ENCODE data around the gene MAP7.
"Not testable (repeated sequence)": the region's sequence is repeated elsewhere in the genome, so short reads cannot be mapped to it uniquely, and the experiment has no call there.

Gene MAP7

DNA sequence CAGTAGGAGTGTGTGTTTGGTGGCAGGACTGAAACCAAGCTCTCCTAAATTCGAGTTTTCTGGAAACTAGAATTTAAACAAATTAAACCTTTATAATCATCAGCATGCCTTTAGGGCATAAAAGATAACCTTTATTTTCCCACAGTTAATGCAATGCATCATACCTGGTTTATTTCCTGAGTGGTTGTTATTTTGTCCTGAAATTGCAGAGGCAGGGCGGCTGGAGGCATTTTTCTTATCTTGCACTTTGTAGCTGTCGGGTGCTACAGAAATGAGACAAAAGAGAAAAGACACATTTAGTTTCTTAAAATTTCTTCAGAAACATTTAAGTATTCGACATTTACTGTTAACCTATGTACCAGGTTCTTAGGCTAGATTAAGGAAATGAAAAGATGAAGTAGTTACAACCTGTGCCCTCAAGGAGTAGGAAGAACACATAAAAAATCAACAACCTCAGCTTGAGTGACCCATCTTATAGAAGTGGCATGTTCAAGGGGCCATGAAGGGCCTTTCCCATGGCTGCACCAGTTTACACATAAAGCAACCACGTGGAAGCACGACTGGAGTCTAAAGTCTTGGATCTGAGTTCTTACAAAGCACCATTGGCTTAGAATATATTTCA lies 128.6 kb downstream of the MAP7 start:
- no peak for DNase-seq (ENCODE audit: low read depth in 2 of 2)

DNA sequence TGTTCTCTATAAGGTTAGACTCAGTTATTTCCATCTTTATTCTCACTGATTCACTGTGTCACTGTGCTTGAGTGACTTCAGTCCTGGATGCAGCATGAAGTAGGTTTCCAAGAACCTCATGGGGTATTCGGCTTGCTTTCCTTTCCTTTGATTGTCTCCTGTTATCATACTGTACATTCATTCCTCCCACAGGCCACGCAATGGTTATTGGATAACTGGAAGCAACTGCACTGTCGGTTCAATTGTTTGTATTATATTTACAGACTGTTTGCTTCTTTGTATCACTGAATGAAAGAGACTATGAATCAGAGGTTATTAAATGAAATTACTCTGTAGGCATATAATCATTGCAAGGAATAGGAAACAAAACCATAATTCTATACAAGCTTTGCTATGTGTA lies 129.4 kb downstream of the MAP7 start:
- no peak for DNase-seq (ENCODE audit: low read depth in 2 of 2)

DNA sequence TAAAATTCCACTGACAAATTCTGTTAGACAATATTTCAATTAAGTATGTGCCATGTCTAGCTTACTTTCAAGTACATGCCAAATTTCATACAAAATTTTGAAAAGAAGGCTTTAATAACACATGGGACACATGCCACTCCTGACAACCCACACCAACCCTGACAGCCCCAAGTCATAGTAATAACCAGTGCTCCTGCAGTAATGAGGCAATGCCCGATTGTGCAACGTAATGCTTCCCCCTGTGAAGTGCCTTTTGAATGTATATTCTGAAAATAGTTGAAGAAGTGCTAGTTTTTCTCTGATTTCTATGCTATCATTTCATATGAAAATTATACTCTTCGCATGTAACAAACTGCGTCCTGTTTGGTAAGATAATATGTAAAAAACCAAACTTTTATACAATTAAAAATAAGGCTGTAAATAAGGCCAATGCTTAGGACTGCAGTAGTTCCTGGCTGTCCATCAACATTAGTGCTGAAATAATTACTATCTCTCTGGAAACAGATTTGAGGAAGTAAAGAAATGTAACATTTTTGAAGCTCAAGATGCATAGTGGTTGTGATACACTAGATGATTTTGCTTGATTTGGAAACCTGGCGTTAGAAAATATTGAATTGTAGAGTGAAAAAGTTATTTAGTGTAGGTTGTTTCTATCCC lies 134.7 kb downstream of the MAP7 start:
- DNase-seq (ENCODE audit: low read depth in 2 of 2) = no peak

DNA sequence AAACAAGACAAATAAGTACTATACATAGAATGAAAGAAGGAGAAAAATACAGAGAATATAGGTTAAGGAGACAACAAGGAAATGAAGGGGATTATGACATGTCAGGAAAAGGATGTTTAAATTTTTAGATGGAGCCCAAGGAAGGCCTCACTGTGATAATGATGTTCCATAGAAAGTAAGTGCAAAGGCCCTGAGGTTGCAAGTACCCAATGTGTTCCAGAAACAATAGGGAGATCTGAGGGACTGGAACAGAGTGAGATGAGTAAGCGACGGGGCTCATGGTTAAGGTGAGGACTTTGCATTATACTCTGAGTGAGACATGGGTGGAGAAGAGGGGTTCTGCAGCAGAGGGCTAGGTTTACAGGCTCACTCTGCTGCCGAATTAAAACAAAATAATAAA lies 137.8 kb downstream of the MAP7 start:
- DNase-seq (ENCODE audit: low read depth in 2 of 2) = no peak

DNA sequence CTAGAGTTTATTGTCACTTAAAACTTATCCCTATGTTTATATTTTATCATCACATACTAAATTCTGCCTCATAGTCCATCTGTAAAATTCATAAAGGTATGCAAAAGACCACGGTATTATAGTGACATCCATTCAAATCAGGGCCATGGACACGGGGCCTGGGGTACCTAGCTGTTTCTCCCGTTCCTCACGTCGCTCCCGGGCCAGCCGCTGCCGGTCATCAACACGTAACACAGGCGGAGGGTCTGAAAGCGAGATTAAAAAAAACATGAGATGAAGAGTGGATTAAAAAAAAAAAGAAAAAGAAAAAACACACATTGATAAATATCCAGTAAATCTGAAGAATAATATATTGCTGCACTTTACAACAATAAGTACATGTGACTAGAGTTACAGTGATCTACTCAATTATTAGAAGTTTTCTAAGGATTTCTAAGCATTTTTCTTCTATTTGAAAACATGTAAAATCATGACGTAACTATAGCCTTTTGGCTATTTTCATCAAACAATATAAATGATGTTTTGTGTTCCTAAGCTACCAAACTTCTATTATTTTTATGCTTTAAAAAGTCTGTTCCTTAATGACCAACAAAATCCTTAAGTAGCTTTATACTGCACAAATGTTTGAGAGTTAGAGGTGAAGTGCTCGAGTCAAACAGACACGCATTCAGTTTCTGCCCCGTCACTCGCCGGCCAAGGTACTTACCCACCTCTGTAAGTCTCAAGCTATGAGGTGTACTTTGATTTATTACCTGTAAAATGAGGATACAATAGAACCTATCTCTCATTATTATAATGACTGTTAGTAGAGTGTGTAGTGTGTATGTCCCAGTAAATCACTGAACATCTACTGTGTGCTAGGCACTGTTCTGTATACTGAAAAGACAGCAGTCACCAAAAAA lies 138.5 kb downstream of the MAP7 start:
- no peak for DNase-seq (ENCODE audit: low read depth in 2 of 2)

DNA sequence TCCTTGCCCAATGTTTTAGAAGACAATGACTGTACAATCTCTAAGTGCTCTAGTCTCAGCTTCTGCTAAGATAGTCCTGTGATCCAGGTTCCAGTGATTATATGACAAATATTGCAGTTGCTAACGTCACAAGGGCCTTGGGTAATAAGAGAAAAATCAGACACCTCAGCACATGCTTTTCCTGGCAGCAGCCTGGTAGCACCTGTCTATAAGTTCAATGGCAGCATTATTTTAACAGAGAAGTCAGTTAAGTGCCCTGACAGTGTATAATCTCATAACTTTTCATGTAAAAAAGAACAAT lies 139.2 kb downstream of the MAP7 start:
- DNase-seq (ENCODE audit: low read depth in 2 of 2) = no peak

DNA sequence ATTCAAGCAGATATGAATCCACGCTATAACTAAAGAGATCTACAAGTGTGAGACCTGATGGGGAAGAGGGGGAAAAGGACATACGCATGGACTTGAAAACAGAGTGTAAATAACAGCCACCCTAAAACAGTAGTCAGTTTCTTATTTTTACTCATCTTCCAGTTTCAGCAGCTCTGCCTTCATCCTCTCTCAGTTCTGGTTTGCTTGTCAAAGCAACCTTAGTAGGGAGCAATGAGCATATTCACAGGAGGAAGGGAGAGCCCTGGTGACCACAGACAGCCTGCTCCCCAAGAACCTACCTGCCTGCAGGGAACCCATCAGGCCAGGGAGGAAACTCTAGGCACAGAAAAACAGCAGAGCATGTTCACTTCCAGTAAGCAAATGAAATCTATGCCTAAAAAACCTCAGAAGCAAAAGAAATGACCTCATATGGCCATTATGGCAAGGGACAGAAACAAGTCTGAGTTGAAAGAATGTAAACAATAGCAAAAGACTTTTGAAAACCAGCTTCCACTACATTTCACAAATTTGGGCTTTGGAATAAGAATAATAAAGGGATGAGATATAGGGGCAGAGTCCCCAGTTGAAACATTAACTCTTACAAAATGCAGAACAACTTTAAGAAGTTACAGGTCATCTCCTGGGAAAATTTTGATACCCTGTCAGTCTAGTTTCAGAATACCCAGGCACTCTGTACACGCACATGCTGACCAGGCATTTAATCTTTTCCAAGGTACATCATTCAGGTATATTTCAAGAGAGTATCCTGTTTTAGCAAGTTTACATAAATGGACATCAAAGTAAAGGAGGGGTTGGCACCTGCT lies 139.8 kb downstream of the MAP7 start:
- DNase-seq (ENCODE audit: low read depth in 2 of 2) = no peak

DNA sequence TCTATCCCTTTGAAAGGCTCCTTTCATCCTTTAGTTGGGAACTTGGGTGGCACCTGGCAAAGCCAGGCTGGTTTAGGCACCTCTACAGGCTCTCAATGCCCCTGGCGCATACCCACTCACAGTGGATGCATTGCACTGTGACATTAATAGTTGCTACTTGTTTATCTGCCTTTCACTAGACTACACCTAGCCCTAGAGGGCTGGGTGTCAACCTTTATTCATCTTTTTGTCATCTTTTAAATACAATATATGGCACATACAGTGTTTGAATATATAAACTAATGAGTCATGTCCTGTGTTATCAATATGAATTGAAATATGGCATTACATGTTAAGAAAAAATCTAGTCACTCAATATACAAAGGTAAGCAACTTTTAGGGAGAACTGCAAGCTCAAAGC lies 140.6 kb downstream of the MAP7 start:
- no peak for DNase-seq (ENCODE audit: low read depth in 2 of 2)

DNA sequence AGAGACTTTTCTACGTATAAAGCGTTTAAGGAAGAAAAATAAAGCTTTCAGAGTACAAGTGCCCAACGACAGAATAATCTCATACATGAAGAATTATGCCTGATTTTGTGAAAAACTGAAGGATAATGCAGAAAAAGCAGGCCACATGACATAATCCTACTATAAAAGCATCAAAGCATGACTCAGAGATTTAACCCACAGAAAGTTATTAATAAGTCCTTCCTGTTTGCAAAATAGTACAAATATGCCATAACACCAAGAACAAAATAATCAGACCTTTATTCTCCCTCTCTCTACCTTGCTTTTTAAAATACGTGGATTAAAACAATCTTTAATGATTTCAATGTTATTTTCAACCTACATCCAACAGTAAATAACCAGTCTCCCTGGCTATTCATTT lies 142.0 kb downstream of the MAP7 start:
- no peak for DNase-seq (ENCODE audit: low read depth in 2 of 2)

DNA sequence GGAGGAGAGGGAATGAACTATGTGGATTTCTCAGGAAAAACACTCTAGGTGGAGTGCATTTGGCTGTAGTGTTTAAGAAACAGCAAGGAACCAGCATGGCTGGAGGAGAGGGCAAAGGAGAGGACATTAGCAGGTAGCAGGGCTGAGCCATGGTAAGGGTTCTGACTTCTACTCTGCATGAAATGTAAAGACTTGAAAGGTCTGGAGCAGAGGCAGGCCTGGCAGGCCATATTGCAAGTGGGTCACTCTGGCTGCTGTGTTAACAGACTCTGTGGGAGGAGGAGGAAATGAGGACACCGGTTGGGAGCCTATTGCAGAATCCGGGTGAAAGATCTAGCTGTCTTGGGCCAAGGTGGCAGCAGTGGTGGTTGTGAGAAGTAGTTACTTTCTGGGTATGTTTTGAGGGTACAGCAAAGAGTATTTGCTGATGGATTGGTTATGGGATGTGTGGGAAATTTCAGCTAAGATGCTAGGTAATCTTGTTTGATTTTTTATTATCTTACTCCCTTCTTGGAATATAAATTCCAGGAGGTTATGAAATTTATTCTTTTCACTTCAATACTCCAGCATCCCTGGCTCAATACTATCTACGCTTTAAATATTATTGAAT lies 144.7 kb downstream of the MAP7 start:
- DNase-seq (ENCODE audit: low read depth in 2 of 2) = no peak

DNA sequence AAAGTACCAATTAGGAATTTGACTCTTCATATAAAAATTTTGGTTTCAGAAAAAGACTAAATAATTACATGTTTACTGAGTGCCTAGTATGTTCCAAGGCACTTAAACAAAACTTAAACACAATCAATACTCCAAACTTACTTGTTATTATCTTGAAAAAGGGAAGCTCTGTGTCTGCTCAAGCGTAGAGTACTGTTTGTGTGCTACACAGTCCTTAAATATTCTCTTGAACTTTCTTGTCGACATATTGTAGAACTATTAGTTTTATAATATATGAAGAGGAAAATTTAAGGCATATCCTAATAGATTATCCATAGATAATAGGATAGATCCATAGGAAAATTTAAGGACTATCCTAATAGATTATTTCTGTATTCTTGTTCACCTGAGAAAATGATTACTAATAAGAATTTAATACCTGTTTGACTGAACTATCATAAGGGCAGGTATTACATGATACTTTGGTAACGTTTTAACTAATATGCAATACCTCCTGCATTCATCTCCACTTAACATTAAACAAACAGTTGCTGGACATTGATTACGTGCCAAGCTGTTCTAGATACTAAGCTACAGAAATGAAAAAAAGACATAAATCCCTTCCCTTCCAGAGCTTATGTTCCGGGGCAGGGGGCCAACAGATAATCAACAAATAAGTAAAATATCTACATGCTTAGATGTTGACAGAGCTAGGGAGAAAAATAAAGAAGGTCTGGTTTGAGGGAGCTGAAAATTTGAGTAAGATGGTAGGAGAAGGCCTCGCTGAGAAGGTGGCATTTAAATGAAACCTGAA lies 145.4 kb downstream of the MAP7 start:
- no peak for DNase-seq (ENCODE audit: low read depth in 2 of 2)

DNA sequence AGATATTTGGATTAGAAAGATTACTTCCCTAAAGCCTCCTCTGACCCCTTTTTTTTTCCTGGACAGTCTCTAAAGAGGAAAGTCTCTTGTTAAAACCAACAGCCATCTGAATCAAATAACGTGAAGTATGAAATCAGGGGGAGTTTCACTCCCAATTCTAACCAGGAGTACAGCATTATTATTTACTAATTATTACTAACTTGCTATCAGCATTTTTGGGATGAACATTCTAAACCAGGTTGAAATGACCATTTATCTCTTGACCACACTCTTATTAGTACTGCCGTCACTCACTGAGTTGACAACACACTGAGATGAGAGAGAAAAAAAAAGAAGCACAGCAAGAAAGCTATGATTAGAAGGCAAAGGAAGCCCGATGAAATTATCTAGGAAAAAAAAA lies 146.2 kb downstream of the MAP7 start:
- DNase-seq (ENCODE audit: low read depth in 2 of 2) = no peak

DNA sequence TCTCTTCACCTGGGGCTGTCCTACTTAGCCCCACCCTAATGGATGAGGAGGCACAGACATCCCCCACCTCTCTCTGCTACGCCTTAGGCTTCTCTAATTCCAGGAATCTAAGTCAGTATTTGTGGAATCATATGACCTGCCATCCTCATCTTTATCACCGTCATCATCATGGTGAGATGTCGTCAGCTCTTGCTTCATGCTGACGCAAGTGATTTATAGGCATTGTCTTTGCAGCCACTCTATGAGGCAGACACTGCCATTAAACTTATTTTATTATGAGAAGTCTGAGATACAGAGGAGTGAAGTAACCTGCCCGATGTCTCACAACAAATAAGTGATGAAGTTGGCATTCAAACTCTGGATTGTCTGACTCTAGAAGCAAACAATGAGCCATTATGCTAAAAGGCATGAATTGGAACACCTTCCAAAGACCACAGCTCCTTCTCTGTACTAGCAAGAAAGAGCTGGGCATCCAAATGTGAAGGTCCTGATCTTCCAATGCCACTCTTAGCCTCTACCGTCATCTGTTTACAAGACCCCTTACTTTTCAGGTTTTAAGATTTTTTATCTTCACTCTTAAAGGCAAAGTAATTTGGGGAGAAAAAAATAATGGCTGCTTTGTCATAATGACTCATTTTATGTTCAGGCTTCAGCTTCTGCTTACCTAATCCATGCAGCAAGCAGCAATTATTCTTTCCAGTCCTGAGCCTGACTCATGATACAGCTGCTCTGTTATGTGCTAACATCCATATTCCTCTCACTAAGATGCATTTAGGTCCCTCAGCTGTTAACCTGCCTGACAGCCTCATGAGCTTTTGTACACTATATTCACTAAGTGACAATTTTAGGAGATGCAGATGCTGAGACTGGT lies 146.9 kb downstream of the MAP7 start:
- DNase-seq (ENCODE audit: low read depth in 2 of 2) = no peak

DNA sequence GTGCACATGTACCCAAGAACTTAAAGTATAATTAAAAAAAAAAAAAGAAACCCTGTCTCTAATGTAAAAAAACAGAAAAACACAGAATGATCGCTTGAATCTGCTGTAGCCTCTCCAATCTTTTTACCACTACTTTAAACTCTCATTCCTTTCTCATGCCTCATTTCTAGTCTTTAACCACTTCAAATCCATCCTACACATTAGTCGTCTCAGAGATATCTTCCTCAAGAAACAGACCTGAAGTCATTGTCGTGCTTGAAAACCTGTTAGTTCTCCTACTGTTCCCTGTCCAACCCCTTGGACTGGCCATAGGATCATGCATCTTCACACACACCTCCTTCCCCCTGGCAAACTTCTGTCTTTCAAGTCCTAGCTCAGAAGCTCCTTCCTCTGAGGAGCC lies 148.5 kb downstream of the MAP7 start:
- no peak for DNase-seq (ENCODE audit: low read depth in 2 of 2)

DNA sequence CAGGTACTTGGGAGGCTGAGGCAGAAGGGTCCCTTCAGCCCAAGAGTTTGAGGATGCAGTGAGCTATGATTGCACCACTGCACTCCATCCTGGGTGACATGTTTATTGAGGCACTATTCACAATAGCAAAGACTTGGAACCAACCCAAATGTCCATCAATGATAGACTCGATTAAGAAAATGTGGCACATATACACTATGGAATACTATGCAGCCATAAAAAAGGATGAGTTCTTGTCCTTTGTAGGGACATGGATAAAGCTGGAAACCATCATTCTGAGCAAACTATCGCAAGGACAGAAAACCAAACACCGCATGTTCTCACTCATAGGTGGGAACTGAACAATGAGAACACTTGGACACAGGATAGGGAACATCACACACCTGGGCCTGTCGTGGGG lies 149.0 kb downstream of the MAP7 start:
- DNase-seq (ENCODE audit: low read depth in 2 of 2) = not testable (repeated sequence)

DNA sequence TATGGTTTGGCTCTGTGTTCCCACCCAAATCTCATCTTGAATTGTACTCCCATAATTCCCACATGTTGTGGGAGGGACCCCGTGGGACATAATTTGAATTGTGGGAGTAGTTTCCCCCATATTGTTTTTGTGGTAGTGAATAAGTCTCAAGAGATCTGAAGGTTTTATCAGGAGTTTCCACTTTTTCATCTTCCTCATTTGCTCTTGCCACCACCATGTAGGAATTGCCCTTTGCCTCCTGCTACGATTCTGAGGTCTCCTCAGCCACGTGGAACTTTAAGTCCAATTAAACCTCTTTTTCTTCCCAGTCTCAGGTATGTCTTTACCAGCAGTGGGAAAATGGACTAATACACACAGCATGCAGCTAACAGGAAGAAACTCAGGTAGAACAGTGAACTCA lies 151.8 kb downstream of the MAP7 start:
- DNase-seq (ENCODE audit: low read depth in 2 of 2) = no peak

DNA sequence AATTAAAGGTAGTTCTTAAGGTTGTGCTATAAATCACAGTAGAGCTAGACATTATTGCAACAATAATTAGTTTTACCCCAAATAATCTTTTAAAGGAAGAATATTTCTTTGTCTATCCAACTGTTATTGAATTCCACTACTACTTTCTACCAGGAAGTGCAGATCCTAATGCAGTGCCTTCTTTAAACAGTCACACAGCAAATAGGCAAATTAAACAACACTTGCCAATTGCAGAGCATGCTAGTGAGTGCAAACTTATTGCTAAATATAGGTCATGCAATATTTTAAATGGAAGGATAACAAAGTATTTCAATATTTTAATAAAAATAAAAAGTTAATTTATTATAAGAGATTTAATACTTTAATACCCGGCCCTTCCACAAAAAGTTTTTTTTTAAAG lies 153.3 kb downstream of the MAP7 start:
- DNase-seq (ENCODE audit: low read depth in 2 of 2) = no peak

DNA sequence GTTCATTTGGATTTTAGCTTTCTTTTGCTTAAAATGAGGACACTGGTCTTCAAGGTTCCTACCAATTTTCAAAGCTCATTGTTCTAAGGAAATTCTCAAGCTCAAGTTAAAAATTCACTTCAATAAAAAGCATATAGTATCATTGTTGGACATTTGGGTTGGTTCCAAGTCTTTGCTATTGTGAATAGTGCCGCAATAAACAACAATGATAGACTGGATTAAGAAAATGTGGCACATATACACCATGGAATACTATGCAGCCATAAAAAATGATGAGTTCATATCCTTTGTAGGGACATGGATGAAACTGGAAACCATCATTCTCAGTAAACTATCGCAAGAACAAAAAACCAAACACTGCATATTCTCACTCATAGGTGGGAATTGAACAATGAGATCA lies 159.3 kb downstream of the MAP7 start:
- DNase-seq (ENCODE audit: low read depth in 2 of 2) = not testable (repeated sequence)

DNA sequence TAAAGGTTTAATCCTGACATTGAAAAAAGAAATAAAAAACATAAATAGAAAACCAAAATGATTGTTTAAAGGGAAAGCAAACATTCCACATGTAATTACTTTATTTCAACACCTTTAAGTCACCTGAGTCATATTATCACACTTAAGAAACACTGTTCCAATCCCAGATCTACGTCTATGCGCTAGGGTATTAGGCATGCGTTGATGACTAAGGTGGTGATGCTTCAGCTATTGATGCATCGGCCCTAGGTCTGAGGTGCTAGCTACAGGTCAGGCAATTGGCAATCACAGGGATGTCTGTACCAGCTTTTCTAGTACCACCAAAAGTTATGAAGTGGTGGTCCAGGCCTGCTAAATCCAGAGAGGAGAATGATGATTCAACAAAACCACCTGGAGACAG lies 162.9 kb downstream of the MAP7 start:
- DNase-seq (ENCODE audit: low read depth in 2 of 2) = no peak

Measured in stimulated activated CD8-positive, alpha-beta memory T cell treated with anti-CD3 and anti-CD28 coated beads, Interleukin-2, amount 100 ng/mL, for 1 hour (primary cell).